ENCODE results near the gene UBXN10. TPM values are rescaled to one million over a fixed set of nuclear protein-coding genes. Genes with fewer than 3 reads are reported as not detected.

UBXN10 gene
- total and polyA plus RNA-seq, 2 donors (not counting 3 experiments of a cell fraction or from before 2014, with no cell fraction given), result not detected

- DNase-seq (ENCODE audit: low read depth, low spot score), result no peak
- CTCF ChIA-PET, result interaction anchor here (0.9 to 1.9 kb wide), 3 partner anchors 9 to 68 kb away, joined by 3 to 7 read pairs (median 3); no protein-coding TSS in a partner anchor
- Histone ChIP-seq H2AFZ (ENCODE audit: low read depth, low read length) (no peak overlapping the region), H3K4me3 (replicated peaks in 1 of 3; ENCODE audit: insufficient read depth in 1 of 3, low read depth in 1 of 3, low read length in 3 of 3) (no peak overlapping the region), H3K27ac (ENCODE audit: insufficient read depth, low read depth, low read length) (no peak overlapping the region), H3K9me1 (replicated peaks; ENCODE audit: control insufficient read depth, extremely low read depth, insufficient read depth, low read length) (no peaks in the 10 kb centered on the region), H3K79me2 (ENCODE audit: control insufficient read depth, insufficient read depth, low read length) (no peaks in the 10 kb centered on the region), H3K9me3 (replicated peaks; ENCODE audit: control insufficient read depth, insufficient read depth, low read length) (no peaks in the 10 kb centered on the region), H3K4me1 (ENCODE audit: control insufficient read depth, extremely low read depth, insufficient read depth, low read length) (no peaks in the 10 kb centered on the region), H3K9ac (replicated peaks; ENCODE audit: extremely low read depth, insufficient read depth, low read length) (no peak overlapping the region), H3K4me2 (ENCODE audit: insufficient read depth, low read length) (no peak overlapping the region), H3K36me3 (ENCODE audit: control insufficient read depth in 2 of 2, extremely low read depth in 1 of 2, insufficient read depth in 2 of 2, low read length in 2 of 2) (no peaks in the 10 kb centered on the region), H4K20me1 (replicated peaks; ENCODE audit: control insufficient read depth, extremely low read depth, insufficient read depth, low read length) (no peaks in the 10 kb centered on the region), H3K27me3 (ENCODE audit: control insufficient read depth in 2 of 2, insufficient read depth in 2 of 2, low read length in 2 of 2) (peaks cover 3 to 6% of the 10 kb centered on the region in 2 experiments)
- BruUV-seq (replicated peaks), result no TSS peak
- POLR2A ChIA-PET, result interaction anchor here (0.6 kb wide), 1 partner anchor 265 kb away, joined by 3 read pairs; no protein-coding TSS in a partner anchor
- intact Hi-C loops (cut with micrococcal nuclease), result no loop called here
- no peak for FAIRE-seq
- TF ChIP-seq CTCF (IDR thresholded peaks at IDR 0.05; ENCODE audit: extremely low read depth in 1 of 2, insufficient read depth in 1 of 2, low read depth in 1 of 2, low read length in 2 of 2) (no peak), POLR2AphosphoS5 (IDR thresholded peaks at IDR 0.05; ENCODE audit: insufficient read depth, low read depth, low read length) (no peak), GATA2 (IDR thresholded peaks at IDR 0.05; ENCODE audit: insufficient read depth, insufficient read length, low read depth, low read length) (no peak), EZH2 (IDR thresholded peaks at IDR 0.05; ENCODE audit: borderline replicate concordance, low read depth, low read length, severe bottlenecking) (no peak), JUN (IDR thresholded peaks at IDR 0.05; ENCODE audit: borderline replicate concordance, insufficient read depth, insufficient read length, low read depth) (no peak), MYC (IDR thresholded peaks at IDR 0.05; ENCODE audit: low read depth, low read length) (no peak), MAX (IDR thresholded peaks at IDR 0.05; ENCODE audit: insufficient read depth, insufficient read length) (no peak), POLR2A (IDR thresholded peaks at IDR 0.05; ENCODE audit: low read depth, low read length) (no peak), FOS (IDR thresholded peaks at IDR 0.05; ENCODE audit: borderline replicate concordance, insufficient read depth, low read length) (no peak)
- dilution Hi-C loops (cut with MboI; ENCODE audit: extremely low pct_ligation_motif_present, low sequenced_read_pairs), result no loop called here
These were observed 34.1 kb downstream of the UBXN10 start for GRCh38 chr1:20220036-20220435.

Data from endothelial cell of umbilical vein (primary cell).